Parathyroid adenoma (tissue), 2 donors: Measurements from ENCODE around the gene SMG6.

Source experiments
- H2AFZ ChIP-seq: fragments of 300-600 bp; sonication (generic); one replicate; pipeline ENCODE4 v1.7.0; 2017; ENCODE audit warnings: antibody characterized with exemption, mild to moderate bottlenecking
- H3K27ac ChIP-seq: fragments of 300-600 bp; sonication (generic); one replicate; pipeline ENCODE4 v1.7.0; 2017
- H3K27me3 ChIP-seq: fragments of 300-600 bp; sonication (generic); one replicate; pipeline ENCODE4 v1.7.0; 2017; ENCODE audit warnings: low read length; ENCODE audit not compliant: control insufficient read depth, insufficient read depth
- H3K36me3 ChIP-seq: fragments of 300-600 bp; sonication (generic); one replicate; pipeline ENCODE4 v1.7.0; 2017; ENCODE audit warnings: low read length; ENCODE audit not compliant: control insufficient read depth, insufficient read depth
- H3K4me1 ChIP-seq: fragments of 300-600 bp; sonication (generic); one replicate; pipeline ENCODE4 v1.7.0; 2017; ENCODE audit warnings: control low read depth
- H3K4me2 ChIP-seq: fragments of 300-600 bp; sonication (generic); one replicate; pipeline ENCODE4 v1.7.0; 2017; ENCODE audit warnings: low read length
- H3K4me3 ChIP-seq: fragments of 300-600 bp; sonication (generic); one replicate; pipeline ENCODE4 v1.7.0; 2017; ENCODE audit warnings: low read depth, low read length
- H3K79me2 ChIP-seq: fragments of 300-600 bp; sonication (generic); one replicate; pipeline ENCODE4 v1.7.0; 2017; ENCODE audit warnings: control low read depth
- H3K9ac ChIP-seq: fragments of 300-600 bp; sonication (generic); one replicate; pipeline ENCODE4 v1.7.0; 2017; ENCODE audit warnings: mild to moderate bottlenecking
- H3K9me3 ChIP-seq: fragments of 300-600 bp; sonication (generic); one replicate; pipeline ENCODE4 v1.7.0; 2017; ENCODE audit warnings: low read length; ENCODE audit not compliant: control insufficient read depth
- CTCF ChIP-seq: fragments of 300-600 bp; sonication (generic); IDR thresholded peaks from one replicate; pipeline ENCODE4 v1.7.0; 2017; ENCODE audit warnings: antibody characterized with exemption, mild to moderate bottlenecking
- donor health status: primary hyperparathyroidism.

SMG6 gene

DNA sequence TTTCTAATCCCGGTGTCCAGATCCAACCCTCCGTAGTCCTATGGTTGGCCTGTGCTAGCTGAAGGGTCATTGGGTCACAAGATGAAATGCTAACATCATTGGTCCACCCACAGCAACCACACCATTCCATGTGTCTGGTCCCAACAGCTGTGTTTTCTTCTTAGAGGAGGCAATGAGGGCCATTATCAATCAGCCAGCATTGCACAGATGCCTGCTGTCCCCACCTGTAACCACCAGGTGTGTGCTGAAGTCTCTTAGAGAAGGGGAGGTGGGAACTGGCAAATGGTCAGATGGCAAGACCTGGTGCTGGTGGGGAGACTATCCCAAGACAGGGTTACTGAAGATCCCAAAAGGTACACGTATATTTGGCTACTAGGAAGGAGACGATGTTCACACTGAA is 211.3 kb downstream of the SMG6 start:
- no peak for TF ChIP-seq CTCF

GRCh38 chr17:2090804-2091534 is 212.6 kb downstream of the SMG6 start:
- Histone ChIP-seq H3K36me3 (no peaks in the 10 kb centered on the region), H2AFZ (no peak overlapping the region), H3K27ac (no peak overlapping the region), H3K4me3 (no peak overlapping the region), H3K9me3 (no peaks in the 10 kb centered on the region), H3K27me3 (no peaks in the 10 kb centered on the region), H3K4me2 (no peak overlapping the region), H3K4me1 (peaks cover 20% of the 10 kb centered on the region), H3K79me2 (no peaks in the 10 kb centered on the region), H3K9ac (no peak overlapping the region)
- no peak for TF ChIP-seq CTCF

More for the DNA sequence above, 211.3 kb downstream of the SMG6 start:
- Histone ChIP-seq H3K9ac (no peak overlapping the region), H3K9me3 (no peaks in the 10 kb centered on the region), H3K36me3 (no peaks in the 10 kb centered on the region), H3K79me2 (no peaks in the 10 kb centered on the region), H3K4me3 (no peak overlapping the region), H2AFZ (no peak overlapping the region), H3K27ac (no peak overlapping the region), H3K27me3 (no peaks in the 10 kb centered on the region), H3K4me1 (peaks cover 16% of the 10 kb centered on the region), H3K4me2 (no peak overlapping the region)

DNA sequence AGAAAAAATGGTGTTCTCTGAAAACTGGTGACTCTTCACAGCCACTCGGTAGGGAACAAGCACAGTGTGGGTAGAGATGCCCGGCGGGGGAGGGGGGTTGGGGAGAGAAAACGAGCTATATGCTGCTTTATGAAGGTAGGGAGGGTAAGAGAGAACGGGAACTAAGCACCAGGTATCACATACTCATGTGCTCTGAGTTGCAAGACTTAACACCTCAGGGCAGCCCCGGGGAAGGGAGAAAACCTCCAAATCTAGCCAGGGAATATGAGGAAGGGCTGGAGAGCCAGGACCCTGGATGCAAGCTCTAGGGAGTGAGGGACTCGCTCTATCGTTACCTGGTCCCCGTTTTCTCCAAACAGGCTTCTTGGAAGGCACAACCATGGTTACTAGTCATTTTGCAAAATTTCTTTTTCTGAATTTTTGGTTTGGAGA is 213.4 kb downstream of the SMG6 start:
- Histone ChIP-seq H3K4me3 (peak overlapping the region; percentile 42), H3K4me1 (peaks cover 20% of the 10 kb centered on the region), H3K9me3 (no peaks in the 10 kb centered on the region), H2AFZ (no peak overlapping the region), H3K79me2 (no peaks in the 10 kb centered on the region), H3K4me2 (no peak overlapping the region), H3K27me3 (no peaks in the 10 kb centered on the region), H3K9ac (no peak overlapping the region), H3K27ac (no peak overlapping the region), H3K36me3 (no peaks in the 10 kb centered on the region)
- no peak for TF ChIP-seq CTCF

DNA sequence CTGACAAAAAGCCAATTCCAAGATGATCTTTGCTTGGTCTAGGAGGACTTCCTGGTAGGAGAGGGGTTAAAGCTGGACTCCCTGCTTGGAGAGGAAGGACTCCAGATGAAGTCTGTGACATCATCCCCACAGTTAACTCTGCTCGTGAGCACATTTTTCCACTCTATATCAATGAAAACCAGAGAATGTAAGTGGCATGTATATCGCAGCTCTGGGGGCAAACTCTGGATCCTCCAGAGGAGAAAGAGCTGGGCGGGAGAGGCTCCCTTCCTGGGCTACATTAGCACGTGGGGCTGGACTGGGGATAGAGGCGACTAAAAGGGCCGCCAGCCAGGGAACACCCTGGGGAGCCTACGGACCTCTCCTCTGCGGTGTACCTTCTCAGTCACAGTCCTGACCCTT is 214.6 kb downstream of the SMG6 start:
- Histone ChIP-seq H3K27me3 (no peaks in the 10 kb centered on the region), H3K36me3 (no peaks in the 10 kb centered on the region), H3K9ac (no peak overlapping the region), H3K4me1 (peaks cover 27% of the 10 kb centered on the region), H3K79me2 (no peaks in the 10 kb centered on the region), H3K4me3 (peak overlapping the region; percentile 42), H3K27ac (peak overlapping the region; percentile 61), H3K9me3 (no peaks in the 10 kb centered on the region), H3K4me2 (peak overlapping the region; percentile 74), H2AFZ (peak overlapping the region; percentile 47)
- TF ChIP-seq CTCF, result no peak

GRCh38 chr17:2087597-2088211 is 215.9 kb downstream of the SMG6 start:
- Histone ChIP-seq H3K9ac (no peak overlapping the region), H3K4me3 (no peak overlapping the region), H3K27ac (peak overlapping the region; percentile 51), H3K4me1 (peaks cover 27% of the 10 kb centered on the region), H3K9me3 (no peaks in the 10 kb centered on the region), H3K27me3 (no peaks in the 10 kb centered on the region), H2AFZ (no peak overlapping the region), H3K36me3 (no peaks in the 10 kb centered on the region), H3K4me2 (no peak overlapping the region), H3K79me2 (no peaks in the 10 kb centered on the region)
- no peak for TF ChIP-seq CTCF
